Middle frontal gyrus (tissue), 1 donor: ENCODE data around the gene DNAAF5.

Experiments used
- DNase-seq: peaks from one replicate; pipeline ENCODE4 v3.0.0-alpha.2; 2015; ENCODE audit warnings: low spot score; ENCODE audit errors: extremely low spot score

Gene DNAAF5

GRCh38 chr7:767580-767940, 41.1 kb downstream of the DNAAF5 start:
- DNase-seq, result no peak

- no peak for DNase-seq
Observed at GRCh38 chr7:767941-768731, 41.6 kb downstream of the DNAAF5 start.

- DNase-seq, result no peak
Observed at GRCh38 chr7:768881-769504, 42.5 kb downstream of the DNAAF5 start.

- no peak for DNase-seq
Observed at GRCh38 chr7:770336-770735, 43.8 kb downstream of the DNAAF5 start.

GRCh38 chr7:770741-771166, 44.3 kb downstream of the DNAAF5 start:
- DNase-seq, result no peak

- DNase-seq, result no peak
Observed at GRCh38 chr7:771234-772004, 44.9 kb downstream of the DNAAF5 start.

- no peak for DNase-seq
Observed at GRCh38 chr7:772005-772294, 45.5 kb downstream of the DNAAF5 start.

GRCh38 chr7:772392-772791, 45.9 kb downstream of the DNAAF5 start:
- no peak for DNase-seq

GRCh38 chr7:772861-773621, 46.5 kb downstream of the DNAAF5 start:
- no peak for DNase-seq

- DNase-seq, result no peak
Observed at GRCh38 chr7:773622-773915, 47.1 kb downstream of the DNAAF5 start.

- peak; percentile 36 for DNase-seq
Observed at GRCh38 chr7:774161-775109, 47.9 kb downstream of the DNAAF5 start.

- no peak for DNase-seq
Observed at GRCh38 chr7:776381-776780, 49.9 kb downstream of the DNAAF5 start.

GRCh38 chr7:776992-777727, 50.7 kb downstream of the DNAAF5 start:
- no peak for DNase-seq

GRCh38 chr7:777728-778078, 51.2 kb downstream of the DNAAF5 start:
- no peak for DNase-seq

GRCh38 chr7:778271-778967, 51.9 kb downstream of the DNAAF5 start:
- no peak for DNase-seq

GRCh38 chr7:778968-779451, 52.5 kb downstream of the DNAAF5 start:
- no peak for DNase-seq

GRCh38 chr7:779480-779879, 53.0 kb downstream of the DNAAF5 start:
- DNase-seq, result no peak

- no peak for DNase-seq
Observed at GRCh38 chr7:780081-780480, 53.6 kb downstream of the DNAAF5 start.

GRCh38 chr7:780516-780915, 54.0 kb downstream of the DNAAF5 start:
- DNase-seq, result no peak
